Measurements from ENCODE around the gene FBXW11.

FBXW11 gene

DNA sequence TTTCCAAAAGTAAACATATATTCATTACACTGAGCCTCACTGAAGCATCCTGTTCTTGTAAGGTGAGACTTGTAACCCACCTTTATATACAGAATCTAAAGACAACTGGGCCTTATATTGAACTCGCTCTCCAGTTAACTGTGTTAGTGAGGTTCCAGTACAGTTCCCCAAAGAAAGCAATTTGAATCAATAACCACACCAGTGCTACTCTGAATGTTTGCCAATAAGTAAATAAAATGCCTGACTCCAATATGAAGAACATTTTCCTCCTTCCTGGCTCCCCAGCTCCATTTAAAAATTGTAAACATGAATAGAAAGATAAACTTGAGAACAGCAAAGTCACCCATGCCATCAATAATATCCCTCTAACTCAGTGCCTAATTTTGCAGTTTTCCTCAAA, 50.1 kb downstream of the FBXW11 start:
- no peak overlapping the region for H3K4me2 ChIP-seq (ENCODE audit: low read depth, low read length, poor library complexity, severe bottlenecking)
- H3K36me3 ChIP-seq (ENCODE audit: insufficient read depth, low read length), result no peaks in the 10 kb centered on the region
- TF ChIP-seq, protein P1, sequence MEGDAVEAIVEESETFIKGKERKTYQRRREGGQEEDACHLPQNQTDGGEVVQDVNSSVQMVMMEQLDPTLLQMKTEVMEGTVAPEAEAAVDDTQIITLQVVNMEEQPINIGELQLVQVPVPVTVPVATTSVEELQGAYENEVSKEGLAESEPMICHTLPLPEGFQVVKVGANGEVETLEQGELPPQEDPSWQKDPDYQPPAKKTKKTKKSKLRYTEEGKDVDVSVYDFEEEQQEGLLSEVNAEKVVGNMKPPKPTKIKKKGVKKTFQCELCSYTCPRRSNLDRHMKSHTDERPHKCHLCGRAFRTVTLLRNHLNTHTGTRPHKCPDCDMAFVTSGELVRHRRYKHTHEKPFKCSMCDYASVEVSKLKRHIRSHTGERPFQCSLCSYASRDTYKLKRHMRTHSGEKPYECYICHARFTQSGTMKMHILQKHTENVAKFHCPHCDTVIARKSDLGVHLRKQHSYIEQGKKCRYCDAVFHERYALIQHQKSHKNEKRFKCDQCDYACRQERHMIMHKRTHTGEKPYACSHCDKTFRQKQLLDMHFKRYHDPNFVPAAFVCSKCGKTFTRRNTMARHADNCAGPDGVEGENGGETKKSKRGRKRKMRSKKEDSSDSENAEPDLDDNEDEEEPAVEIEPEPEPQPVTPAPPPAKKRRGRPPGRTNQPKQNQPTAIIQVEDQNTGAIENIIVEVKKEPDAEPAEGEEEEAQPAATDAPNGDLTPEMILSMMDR (conservative IDR thresholded peaks at IDR 0.05; ENCODE audit: low read length), result no peak
- TF ChIP-seq EZH2phosphoT487 (IDR thresholded peaks at IDR 0.05; ENCODE audit: borderline replicate concordance), result no peak
- H3K79me2 ChIP-seq (ENCODE audit: insufficient read depth, low read length), result peaks cover 89% of the 10 kb centered on the region
- H2AFZ ChIP-seq (ENCODE audit: low read length), result no peak overlapping the region
- H4K20me1 ChIP-seq (ENCODE audit: insufficient read depth, low read length, poor library complexity, severe bottlenecking), result peaks cover 9% of the 10 kb centered on the region
- no peak overlapping the region for H3K4me3 ChIP-seq (ENCODE audit: low read length, poor library complexity, severe bottlenecking)
- H3K9ac ChIP-seq (ENCODE audit: low read depth, low read length, poor library complexity, severe bottlenecking), result no peak overlapping the region
- H3K9me3 ChIP-seq (ENCODE audit: insufficient read depth, low read depth, low read length), result no peaks in the 10 kb centered on the region
- no peaks in the 10 kb centered on the region for H3K9me2 ChIP-seq (replicated peaks; ENCODE audit: low read depth, low read length)
- peaks cover 4% of the 10 kb centered on the region for H3K4me1 ChIP-seq (ENCODE audit: insufficient read depth, low read length, poor library complexity, severe bottlenecking)
- no peaks in the 10 kb centered on the region for H3K27me3 ChIP-seq (ENCODE audit: insufficient read depth, low read length, poor library complexity, severe bottlenecking)
- H3F3A ChIP-seq (ENCODE audit: low read depth), result no peaks in the 10 kb centered on the region

DNA sequence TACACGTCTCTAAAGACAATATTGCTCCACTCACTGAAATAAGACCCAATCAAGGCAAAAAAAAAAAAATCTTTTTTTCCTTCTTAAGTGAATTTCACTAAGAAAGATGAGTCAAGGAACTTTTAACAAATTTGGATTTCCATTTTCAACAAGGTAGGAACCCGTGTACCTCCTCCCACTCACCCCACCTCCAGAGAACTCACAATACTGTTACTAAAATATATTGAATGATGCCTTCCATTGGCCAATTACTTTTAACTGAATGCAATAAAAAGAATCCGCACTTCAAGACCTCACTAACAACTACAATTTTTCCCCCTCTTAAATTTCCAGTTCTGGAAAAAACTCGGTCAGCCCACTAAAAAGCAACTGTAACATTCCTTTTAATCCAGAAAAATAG, 50.7 kb downstream of the FBXW11 start:
- Histone ChIP-seq H3K9me3 (ENCODE audit: insufficient read depth, low read depth, low read length) (no peaks in the 10 kb centered on the region), H3K79me2 (ENCODE audit: insufficient read depth, low read length) (peaks cover 87% of the 10 kb centered on the region), H3K4me2 (ENCODE audit: low read depth, low read length, poor library complexity, severe bottlenecking) (no peak overlapping the region), H3K9ac (ENCODE audit: low read depth, low read length, poor library complexity, severe bottlenecking) (no peak overlapping the region), H3F3A (ENCODE audit: low read depth) (no peaks in the 10 kb centered on the region), H3K4me1 (ENCODE audit: insufficient read depth, low read length, poor library complexity, severe bottlenecking) (peaks cover 4% of the 10 kb centered on the region), H3K4me3 (ENCODE audit: low read length, poor library complexity, severe bottlenecking) (no peak overlapping the region), H3K9me2 (replicated peaks; ENCODE audit: low read depth, low read length) (no peaks in the 10 kb centered on the region), H2AFZ (ENCODE audit: low read length) (no peak overlapping the region), H3K27me3 (ENCODE audit: insufficient read depth, low read length, poor library complexity, severe bottlenecking) (no peaks in the 10 kb centered on the region), H4K20me1 (ENCODE audit: insufficient read depth, low read length, poor library complexity, severe bottlenecking) (peaks cover 9% of the 10 kb centered on the region), H3K36me3 (ENCODE audit: insufficient read depth, low read length) (no peaks in the 10 kb centered on the region)
- TF ChIP-seq EZH2phosphoT487 (IDR thresholded peaks at IDR 0.05; ENCODE audit: borderline replicate concordance), result no peak
- TF ChIP-seq, protein P1 (conservative IDR thresholded peaks at IDR 0.05; ENCODE audit: low read length), result no peak

DNA sequence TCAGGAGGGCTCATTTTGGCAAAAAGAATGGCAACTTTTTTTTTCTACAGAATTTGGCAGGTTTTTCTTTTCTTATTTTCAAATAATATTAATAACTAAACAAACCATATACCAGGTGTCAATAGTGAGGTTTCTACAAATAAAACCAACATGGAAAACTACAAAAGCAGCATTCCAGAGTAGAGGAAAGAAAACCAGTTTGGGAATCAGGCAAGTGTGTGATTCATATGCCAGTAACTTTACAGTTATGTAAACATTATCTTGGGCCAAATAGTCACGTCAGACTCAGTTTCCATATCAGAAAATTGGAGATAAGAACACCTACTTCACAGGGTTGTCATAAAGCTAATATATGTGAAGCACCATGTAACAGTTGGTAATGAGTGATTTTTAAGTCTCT, 51.7 kb downstream of the FBXW11 start:
- Histone ChIP-seq H3K9ac (ENCODE audit: low read depth, low read length, poor library complexity, severe bottlenecking) (no peak overlapping the region), H3F3A (ENCODE audit: low read depth) (no peaks in the 10 kb centered on the region), H3K4me3 (ENCODE audit: low read length, poor library complexity, severe bottlenecking) (no peak overlapping the region), H3K9me2 (replicated peaks; ENCODE audit: low read depth, low read length) (no peaks in the 10 kb centered on the region), H3K4me1 (ENCODE audit: insufficient read depth, low read length, poor library complexity, severe bottlenecking) (peaks cover 4% of the 10 kb centered on the region), H3K36me3 (ENCODE audit: insufficient read depth, low read length) (no peaks in the 10 kb centered on the region), H4K20me1 (ENCODE audit: insufficient read depth, low read length, poor library complexity, severe bottlenecking) (peaks cover 9% of the 10 kb centered on the region), H2AFZ (ENCODE audit: low read length) (no peak overlapping the region), H3K9me3 (ENCODE audit: insufficient read depth, low read depth, low read length) (no peaks in the 10 kb centered on the region), H3K4me2 (ENCODE audit: low read depth, low read length, poor library complexity, severe bottlenecking) (no peak overlapping the region), H3K27me3 (ENCODE audit: insufficient read depth, low read length, poor library complexity, severe bottlenecking) (no peaks in the 10 kb centered on the region), H3K79me2 (ENCODE audit: insufficient read depth, low read length) (peaks cover 77% of the 10 kb centered on the region)
- no peak for TF ChIP-seq EZH2phosphoT487 (IDR thresholded peaks at IDR 0.05; ENCODE audit: borderline replicate concordance)
- TF ChIP-seq, protein P1 (conservative IDR thresholded peaks at IDR 0.05; ENCODE audit: low read length), result no peak

Measured in Loucy (cell line).